ENCODE results near the gene NR5A1. TPM values are rescaled to one million over a fixed set of nuclear protein-coding genes. Genes with fewer than 3 reads are reported as not detected.

NR5A1 gene
- total and polyA plus RNA-seq, 2 of the 13 experiments (the other 11 are each of a cell fraction or from before 2014, with no cell fraction given) = 28.9 to 44.7 TPM

GRCh38 chr9:124511891-124512805 is 4.9 kb upstream of the NR5A1 start (continued):
- TF ChIP-seq ELF3 (CRISPR knock-in tag; IDR thresholded peaks at IDR 0.05) = peak; percentile 22
- no peak for TF ChIP-seq ZNF263 (CRISPR knock-in tag; IDR thresholded peaks at IDR 0.05)
- no peak for TF ChIP-seq ZNF672 (CRISPR knock-in tag; IDR thresholded peaks at IDR 0.05)
- peak; percentile 19; the same call in 1 of the 2 replicates for TF ChIP-seq SALL2 (CRISPR knock-in tag; IDR thresholded peaks at IDR 0.05)
- peak; percentile 50; the same call in 1 of the 2 replicates for TF ChIP-seq PHF20 (CRISPR knock-in tag; IDR thresholded peaks at IDR 0.05)
- no peak for TF ChIP-seq NFIB (CRISPR knock-in tag; IDR thresholded peaks at IDR 0.05; ENCODE audit: borderline replicate concordance)
- TF ChIP-seq ESRRA (CRISPR knock-in tag; IDR thresholded peaks at IDR 0.05; ENCODE audit: low read depth) = peak; percentile 93
- no peak for TF ChIP-seq ZNF253 (CRISPR knock-in tag; IDR thresholded peaks at IDR 0.05; ENCODE audit: borderline replicate concordance)
- no peak for TF ChIP-seq CREBL2 (CRISPR knock-in tag; IDR thresholded peaks at IDR 0.05; ENCODE audit: borderline replicate concordance)
- TF ChIP-seq GABPB1 (CRISPR knock-in tag; IDR thresholded peaks at IDR 0.05) = peak; percentile 82
- no peak for TF ChIP-seq ZKSCAN1 (IDR thresholded peaks at IDR 0.05; ENCODE audit: low read length)
- no peak for TF ChIP-seq ZNF276 (CRISPR knock-in tag; IDR thresholded peaks at IDR 0.05; ENCODE audit: low read depth)
- TF ChIP-seq ZZZ3 (CRISPR knock-in tag; IDR thresholded peaks at IDR 0.05; ENCODE audit: borderline replicate concordance) = no peak
- no peak for TF ChIP-seq PAF1 (CRISPR knock-in tag; IDR thresholded peaks at IDR 0.05)
- TF ChIP-seq HNF1A (IDR thresholded peaks at IDR 0.05; ENCODE audit: low read depth) = no peak
- peak; percentile 53; the same call in 1 of the 2 replicates for TF ChIP-seq HNF1A (CRISPR knock-in tag; IDR thresholded peaks at IDR 0.05; ENCODE audit: borderline replicate concordance)
- TF ChIP-seq CAMTA2 (CRISPR knock-in tag; IDR thresholded peaks at IDR 0.05; ENCODE audit: borderline replicate concordance) = no peak
- no peak for TF ChIP-seq GFI1 (CRISPR knock-in tag; IDR thresholded peaks at IDR 0.05; ENCODE audit: borderline replicate concordance)
- TF ChIP-seq PLSCR1 (CRISPR knock-in tag; IDR thresholded peaks at IDR 0.05; ENCODE audit: borderline replicate concordance) = no peak
- TF ChIP-seq THAP11 (CRISPR knock-in tag; IDR thresholded peaks at IDR 0.05) = peak; percentile 50; the same call in 1 of the 2 replicates
- no peak; the same call in 1 of the 2 replicates for TF ChIP-seq ZNF558 (CRISPR knock-in tag; IDR thresholded peaks at IDR 0.05; ENCODE audit: borderline replicate concordance)
- peak; percentile 50; the same call in 1 of the 2 replicates for TF ChIP-seq ZNF331 (CRISPR knock-in tag; IDR thresholded peaks at IDR 0.05)
- no peak for TF ChIP-seq DDIT3 (CRISPR knock-in tag; IDR thresholded peaks at IDR 0.05)
